Uterus (tissue), 4 donors: ENCODE data around the gene RIT2. TPM values are rescaled to one million over a fixed set of nuclear protein-coding genes. Genes with fewer than 3 reads are reported as not detected.

Experiments used
- DNase-seq, 2 donors: peaks; one replicate each; pipeline ENCODE4 v3.0.0-alpha.2; 2019 to 2020
- H3K27ac ChIP-seq, 2 donors: fragments of 200-600 bp; sonication (generic); 1 replicate in 1 of 2; 2 replicates in 1 of 2; pipeline ENCODE4 v1.5.1; 2016 to 2018
- H3K27me3 ChIP-seq, 2 donors: fragments of 200-600 bp; sonication (generic); one replicate each; pipeline ENCODE4 v1.5.1; 2018 to 2019; ENCODE audit warnings: control low read depth in 1 of 2
- H3K36me3 ChIP-seq, 2 donors: fragments of 200-600 bp; sonication (generic); one replicate each; pipeline ENCODE4 v1.5.1; 2019; ENCODE audit warnings: control low read depth in 1 of 2
- H3K4me1 ChIP-seq, 2 donors: fragments of 200-600 bp; sonication (generic); one replicate each; pipeline ENCODE4 v1.5.1; 2018 to 2019; ENCODE audit warnings: control low read depth in 1 of 2
- H3K4me3 ChIP-seq, 2 donors: fragments of 200-600 bp; sonication (generic); 1 replicate in 1 of 2; 2 replicates in 1 of 2; pipeline ENCODE4 v1.5.1; 2018 to 2019; ENCODE audit warnings: mild to moderate bottlenecking in 1 of 2
- H3K9me3 ChIP-seq, 2 donors: fragments of 200-600 bp; sonication (generic); one replicate each; pipeline ENCODE4 v1.5.1; 2019; ENCODE audit warnings: control low read depth in 1 of 2
- CTCF ChIP-seq, 4 experiments: fragments of 200-600 bp in 2 of 4; fragments of 450-650 bp in 2 of 4; sonication (generic) in 2 of 4; IDR thresholded peaks; one replicate each; pipeline ENCODE4 v1.5.1; 2016 to 2019; ENCODE audit warnings: antibody characterized with exemption in 4 of 4, mild to moderate bottlenecking in 2 of 4, moderate library complexity in 1 of 4
- POLR2A ChIP-seq, 2 donors: fragments of 450-650 bp; IDR thresholded peaks; one replicate each; pipeline ENCODE4 v1.6.1; 2016; ENCODE audit warnings: antibody characterized with exemption in 2 of 2, mild to moderate bottlenecking in 1 of 2, moderate library complexity in 1 of 2
- intact Hi-C: fragments of 100-400 bp; cut with DNase I; formaldehyde crosslinking; loops from one replicate; pipeline ENCODE4 v1.15.1; 2023; ENCODE audit warnings: low total_unique reads
- total RNA-seq, 4 donors: library from RNA; depleted of rRNA in 3 of 4; stranded (reverse); fragments of >200 nt in 3 of 4; gene quantifications; one replicate each; pipeline versions ENCODE4 v1.1.0 to v1.2.4, GENCODE V29; 2014 to 2023
- donor health status: DM: yes; HTN: yes; CAD: no.

Gene RIT2
- total RNA-seq, 4 donors from 2014 or later: not detected

- no peak for DNase-seq
- Histone ChIP-seq H3K27ac (no peak overlapping the region), H3K4me1 (no peaks in the 10 kb centered on the region), H3K4me3 (no peak overlapping the region), H3K27me3 (no peaks in the 10 kb centered on the region), H3K9me3 (no peaks in the 10 kb centered on the region), H3K36me3 (no peaks in the 10 kb centered on the region)
- no peak for TF ChIP-seq POLR2A (IDR thresholded peaks at IDR 0.05)
- no peak for TF ChIP-seq CTCF (IDR thresholded peaks at IDR 0.05)
- intact Hi-C loops: no loop called here
Measured at GRCh38 chr18:42948831-42949230, 166.7 kb downstream of the RIT2 start.

- intact Hi-C loops: no loop called here
- H3K27ac ChIP-seq: no peak overlapping the region
- no peak overlapping the region for H3K4me3 ChIP-seq
- H3K27me3 ChIP-seq: no peaks in the 10 kb centered on the region
- no peaks in the 10 kb centered on the region for H3K9me3 ChIP-seq
- H3K4me1 ChIP-seq: no peaks in the 10 kb centered on the region
- no peaks in the 10 kb centered on the region for H3K36me3 ChIP-seq
- TF ChIP-seq CTCF (IDR thresholded peaks at IDR 0.05) (no peak), POLR2A (IDR thresholded peaks at IDR 0.05) (no peak)
- DNase-seq: no peak
Measured at GRCh38 chr18:42941860-42942259, 173.6 kb downstream of the RIT2 start.

- H3K4me1 ChIP-seq: no peaks in the 10 kb centered on the region
- H3K36me3 ChIP-seq: no peaks in the 10 kb centered on the region
- TF ChIP-seq POLR2A (IDR thresholded peaks at IDR 0.05) (no peak), CTCF (IDR thresholded peaks at IDR 0.05) (no peak)
- H3K27ac ChIP-seq: no peak overlapping the region
- no peaks in the 10 kb centered on the region for H3K9me3 ChIP-seq
- H3K4me3 ChIP-seq: no peak overlapping the region
- intact Hi-C loops: no loop called here
- no peaks in the 10 kb centered on the region for H3K27me3 ChIP-seq
- no peak for DNase-seq
Measured at GRCh38 chr18:42941021-42941420, 174.5 kb downstream of the RIT2 start.

- Histone ChIP-seq H3K27me3 (no peaks in the 10 kb centered on the region), H3K4me3 (no peak overlapping the region), H3K27ac (no peak overlapping the region), H3K4me1 (no peaks in the 10 kb centered on the region), H3K9me3 (no peaks in the 10 kb centered on the region), H3K36me3 (no peaks in the 10 kb centered on the region)
- no peak for DNase-seq
- intact Hi-C loops: no loop called here
- TF ChIP-seq CTCF (IDR thresholded peaks at IDR 0.05): no peak
- TF ChIP-seq POLR2A (IDR thresholded peaks at IDR 0.05): no peak
Measured at GRCh38 chr18:42937436-42937835, 178.0 kb downstream of the RIT2 start.

- Histone ChIP-seq H3K27ac (no peak overlapping the region), H3K4me1 (no peaks in the 10 kb centered on the region), H3K9me3 (no peaks in the 10 kb centered on the region), H3K36me3 (no peaks in the 10 kb centered on the region), H3K4me3 (no peak overlapping the region), H3K27me3 (no peaks in the 10 kb centered on the region)
- intact Hi-C loops: no loop called here
- DNase-seq: no peak
- no peak for TF ChIP-seq POLR2A (IDR thresholded peaks at IDR 0.05)
- no peak for TF ChIP-seq CTCF (IDR thresholded peaks at IDR 0.05)
Measured at GRCh38 chr18:42936289-42936688, 179.2 kb downstream of the RIT2 start.
